Suprapubic skin (tissue), 3 donors: ENCODE measurements around the gene TDRD10.

ENCODE experiments used
- CTCF ChIP-seq, 2 donors: fragments of 200-600 bp in 1 of 2; fragments of 450-650 bp in 1 of 2; sonication (generic) in 1 of 2; IDR thresholded peaks; one replicate each; pipeline ENCODE4 v1.5.1; 2016 to 2019; ENCODE audit warnings: antibody characterized with exemption in 2 of 2, mild to moderate bottlenecking in 1 of 2, moderate library complexity in 1 of 2
- POLR2A ChIP-seq, 2 donors: fragments of 450-650 bp; IDR thresholded peaks; one replicate each; pipeline ENCODE4 v1.6.1; 2017; ENCODE audit warnings: antibody characterized with exemption in 2 of 2, mild to moderate bottlenecking in 2 of 2, moderate library complexity in 2 of 2

GRCh38 chr1:154559466-154560044, 57.5 kb downstream of the TDRD10 start:
- TF ChIP-seq CTCF (IDR thresholded peaks at IDR 0.05) (peak; percentile 76 to 87), POLR2A (IDR thresholded peaks at IDR 0.05) (no peak)
